ENCODE data around the gene KLK3.

GRCh38 chr19:50891253-50891625 is 36.5 kb downstream of the KLK3 start:
- TF ChIP-seq CTCF (IDR thresholded peaks at IDR 0.05) = no peak
- TF ChIP-seq SIN3A (IDR thresholded peaks at IDR 0.05; ENCODE audit: borderline replicate concordance, insufficient read depth, low read depth, low read length) = no peak
- no peak for TF ChIP-seq POLR2AphosphoS5 (IDR thresholded peaks at IDR 0.05; ENCODE audit: low read depth, low read length)
- no peak for TF ChIP-seq REST (IDR thresholded peaks at IDR 0.05; ENCODE audit: insufficient read depth in 1 of 2, low read depth in 2 of 2, low read length in 1 of 2)
- TF ChIP-seq TCF7L2 (IDR thresholded peaks at IDR 0.05; ENCODE audit: low read depth, low read length) = no peak
